ENCODE measurements around the gene ZNF154. TPM values are rescaled to one million over a fixed set of nuclear protein-coding genes. Genes with fewer than 3 reads are reported as not detected.

Gene ZNF154
- polyA plus RNA-seq, 2 of the 4 experiments (the other 2 are of a cell fraction) = not detected

DNA sequence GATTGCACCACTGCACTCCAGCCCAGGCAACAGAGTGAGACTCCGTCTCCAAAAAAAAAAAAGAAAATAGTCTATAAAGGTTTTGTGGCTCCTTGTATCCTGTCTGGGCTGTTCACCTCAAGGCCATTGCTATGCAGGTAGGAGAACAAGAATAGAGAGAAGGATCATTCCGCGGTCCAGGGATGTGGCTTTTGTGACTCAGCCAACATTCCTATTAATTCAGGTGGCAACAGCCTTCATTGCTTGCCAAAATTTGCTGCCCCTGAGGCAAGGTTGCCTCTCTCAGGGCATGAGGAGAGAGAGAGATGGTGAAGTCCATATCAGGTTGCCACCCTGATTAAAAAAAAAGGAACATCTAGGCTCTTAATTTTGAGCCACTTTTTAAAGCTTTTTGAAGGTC is 19.3 kb downstream of the ZNF154 start:
- CTCF ChIA-PET = interaction anchor here (0.7 kb wide), 1 partner anchor 526 kb away, joined by 3 read pairs; no protein-coding TSS in a partner anchor
- WGBS (ENCODE audit: missing lambda C conversion rate) = 92% methylated on average over 3 of the region's 3 CpGs
- TF ChIP-seq, protein P1, sequence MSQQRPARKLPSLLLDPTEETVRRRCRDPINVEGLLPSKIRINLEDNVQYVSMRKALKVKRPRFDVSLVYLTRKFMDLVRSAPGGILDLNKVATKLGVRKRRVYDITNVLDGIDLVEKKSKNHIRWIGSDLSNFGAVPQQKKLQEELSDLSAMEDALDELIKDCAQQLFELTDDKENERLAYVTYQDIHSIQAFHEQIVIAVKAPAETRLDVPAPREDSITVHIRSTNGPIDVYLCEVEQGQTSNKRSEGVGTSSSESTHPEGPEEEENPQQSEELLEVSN (IDR thresholded peaks at IDR 0.05; ENCODE audit: borderline replicate concordance, low read depth) = no peak
- no peak for TF ChIP-seq PHF8 (IDR thresholded peaks at IDR 0.05; ENCODE audit: borderline replicate concordance, low read depth)
- TF ChIP-seq NPAS2 (CRISPR knock-in tag; IDR thresholded peaks at IDR 0.05; ENCODE audit: borderline replicate concordance) = no peak
- TF ChIP-seq MAZ (IDR thresholded peaks at IDR 0.05; ENCODE audit: borderline replicate concordance, low read depth, low read length) = no peak
- no peak for TF ChIP-seq KDM1A (IDR thresholded peaks at IDR 0.05; ENCODE audit: low read depth)
- TF ChIP-seq NR3C1 (IDR thresholded peaks at IDR 0.05) = no peak
- no peak for TF ChIP-seq RAD21 (conservative IDR thresholded peaks at IDR 0.05 in 1 of 2, IDR thresholded peaks at IDR 0.05 in 1 of 2)
- TF ChIP-seq MAFK (IDR thresholded peaks at IDR 0.05; ENCODE audit: partially characterized antibody) = no peak
- no peak for TF ChIP-seq RCOR1 (IDR thresholded peaks at IDR 0.05; ENCODE audit: low read depth, low read length)
- TF ChIP-seq NFE2L2 (conservative IDR thresholded peaks at IDR 0.05; ENCODE audit: low read length) = no peak
- TF ChIP-seq, protein P2, sequence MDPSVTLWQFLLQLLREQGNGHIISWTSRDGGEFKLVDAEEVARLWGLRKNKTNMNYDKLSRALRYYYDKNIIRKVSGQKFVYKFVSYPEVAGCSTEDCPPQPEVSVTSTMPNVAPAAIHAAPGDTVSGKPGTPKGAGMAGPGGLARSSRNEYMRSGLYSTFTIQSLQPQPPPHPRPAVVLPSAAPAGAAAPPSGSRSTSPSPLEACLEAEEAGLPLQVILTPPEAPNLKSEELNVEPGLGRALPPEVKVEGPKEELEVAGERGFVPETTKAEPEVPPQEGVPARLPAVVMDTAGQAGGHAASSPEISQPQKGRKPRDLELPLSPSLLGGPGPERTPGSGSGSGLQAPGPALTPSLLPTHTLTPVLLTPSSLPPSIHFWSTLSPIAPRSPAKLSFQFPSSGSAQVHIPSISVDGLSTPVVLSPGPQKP (IDR thresholded peaks at IDR 0.05; ENCODE audit: low read depth, low read length) = no peak
- TF ChIP-seq CHD2 (IDR thresholded peaks at IDR 0.05; ENCODE audit: low read length, partially characterized antibody) = no peak
- TF ChIP-seq RFX5 (IDR thresholded peaks at IDR 0.05) = no peak
- TF ChIP-seq KDM5A (IDR thresholded peaks at IDR 0.05) = no peak
- TF ChIP-seq HOXA7 (CRISPR knock-in tag; IDR thresholded peaks at IDR 0.05) = no peak
- TF ChIP-seq, protein P3, sequence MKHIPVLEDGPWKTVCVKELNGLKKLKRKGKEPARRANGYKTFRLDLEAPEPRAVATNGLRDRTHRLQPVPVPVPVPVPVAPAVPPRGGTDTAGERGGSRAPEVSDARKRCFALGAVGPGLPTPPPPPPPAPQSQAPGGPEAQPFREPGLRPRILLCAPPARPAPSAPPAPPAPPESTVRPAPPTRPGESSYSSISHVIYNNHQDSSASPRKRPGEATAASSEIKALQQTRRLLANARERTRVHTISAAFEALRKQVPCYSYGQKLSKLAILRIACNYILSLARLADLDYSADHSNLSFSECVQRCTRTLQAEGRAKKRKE (CRISPR knock-in tag; IDR thresholded peaks at IDR 0.05; ENCODE audit: low read depth) = no peak
- TF ChIP-seq FOXS1 (CRISPR knock-in tag; IDR thresholded peaks at IDR 0.05) = no peak
- TF ChIP-seq FOSB (CRISPR knock-in tag; IDR thresholded peaks at IDR 0.05) = no peak
- no peak for TF ChIP-seq CBX8 (IDR thresholded peaks at IDR 0.05)
- no peak overlapping the region for H3K27ac ChIP-seq
- ATAC-seq (no peak), DNase-seq (ENCODE audit: low read depth in 1 of 2, low spot score in 1 of 2) (no peak), FAIRE-seq (no peak)
- POLR2A ChIA-PET = no interaction called here
- H3K9me3 ChIP-seq = peaks cover 100% of the 10 kb centered on the region
- H3K4me1 ChIP-seq = no peaks in the 10 kb centered on the region
- no peak overlapping the region for H3K4me3 ChIP-seq
- H3K4me2 ChIP-seq = no peak overlapping the region

DNA sequence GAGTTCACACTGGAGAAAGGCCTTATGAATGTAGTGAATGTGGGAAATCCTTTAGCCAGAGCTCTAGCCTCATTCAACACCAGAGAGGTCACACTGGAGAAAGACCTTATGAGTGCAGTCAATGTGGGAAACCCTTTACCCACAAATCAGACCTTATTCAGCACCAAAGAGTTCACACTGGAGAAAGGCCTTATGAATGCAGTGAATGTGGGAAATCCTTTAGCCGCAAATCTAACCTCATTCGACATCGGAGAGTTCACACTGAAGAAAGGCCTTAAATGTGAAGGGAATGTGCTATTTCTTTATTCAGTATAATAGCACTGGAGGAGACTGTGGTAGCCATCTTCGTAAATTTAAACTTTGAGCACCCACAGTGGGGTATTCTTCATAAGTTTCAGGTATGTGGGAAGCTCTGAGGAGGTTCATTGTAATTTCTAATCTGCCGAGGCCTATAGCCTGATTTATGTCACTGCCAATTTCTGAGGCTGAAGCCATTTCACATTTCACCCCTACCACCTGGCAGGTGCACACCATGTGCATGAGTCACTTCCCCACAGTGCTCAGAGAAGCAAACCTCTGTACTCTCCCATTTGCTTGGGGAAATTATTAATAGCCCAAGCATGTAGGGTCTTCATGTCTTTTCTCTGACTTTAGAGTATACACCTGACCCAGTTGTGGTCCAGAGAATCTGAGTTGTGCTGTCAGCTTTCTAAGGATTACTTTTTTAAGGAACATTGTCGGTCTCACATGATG is 20.8 kb downstream of the ZNF154 start:
- no peak overlapping the region for H3K27ac ChIP-seq
- H3K4me3 ChIP-seq = no peak overlapping the region; the same call in 2 of the 3 replicates
- CTCF ChIA-PET = interaction anchor here (0.6 to 1.1 kb wide), 2 partner anchors 32 to 152 kb away, joined by 3 read pairs; no protein-coding TSS in a partner anchor
- no peak for DNase-seq (ENCODE audit: low read depth in 1 of 2, low spot score in 1 of 2)
- TF ChIP-seq, protein P4, sequence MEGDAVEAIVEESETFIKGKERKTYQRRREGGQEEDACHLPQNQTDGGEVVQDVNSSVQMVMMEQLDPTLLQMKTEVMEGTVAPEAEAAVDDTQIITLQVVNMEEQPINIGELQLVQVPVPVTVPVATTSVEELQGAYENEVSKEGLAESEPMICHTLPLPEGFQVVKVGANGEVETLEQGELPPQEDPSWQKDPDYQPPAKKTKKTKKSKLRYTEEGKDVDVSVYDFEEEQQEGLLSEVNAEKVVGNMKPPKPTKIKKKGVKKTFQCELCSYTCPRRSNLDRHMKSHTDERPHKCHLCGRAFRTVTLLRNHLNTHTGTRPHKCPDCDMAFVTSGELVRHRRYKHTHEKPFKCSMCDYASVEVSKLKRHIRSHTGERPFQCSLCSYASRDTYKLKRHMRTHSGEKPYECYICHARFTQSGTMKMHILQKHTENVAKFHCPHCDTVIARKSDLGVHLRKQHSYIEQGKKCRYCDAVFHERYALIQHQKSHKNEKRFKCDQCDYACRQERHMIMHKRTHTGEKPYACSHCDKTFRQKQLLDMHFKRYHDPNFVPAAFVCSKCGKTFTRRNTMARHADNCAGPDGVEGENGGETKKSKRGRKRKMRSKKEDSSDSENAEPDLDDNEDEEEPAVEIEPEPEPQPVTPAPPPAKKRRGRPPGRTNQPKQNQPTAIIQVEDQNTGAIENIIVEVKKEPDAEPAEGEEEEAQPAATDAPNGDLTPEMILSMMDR (IDR thresholded peaks at IDR 0.05) = no peak
- TF ChIP-seq NPAS2 (CRISPR knock-in tag; IDR thresholded peaks at IDR 0.05; ENCODE audit: borderline replicate concordance) = no peak
- TF ChIP-seq ZSCAN20 (CRISPR knock-in tag; IDR thresholded peaks at IDR 0.05) = no peak
- TF ChIP-seq RAD21 (conservative IDR thresholded peaks at IDR 0.05 in 1 of 2, IDR thresholded peaks at IDR 0.05 in 1 of 2) = no peak
- TF ChIP-seq, protein P5, sequence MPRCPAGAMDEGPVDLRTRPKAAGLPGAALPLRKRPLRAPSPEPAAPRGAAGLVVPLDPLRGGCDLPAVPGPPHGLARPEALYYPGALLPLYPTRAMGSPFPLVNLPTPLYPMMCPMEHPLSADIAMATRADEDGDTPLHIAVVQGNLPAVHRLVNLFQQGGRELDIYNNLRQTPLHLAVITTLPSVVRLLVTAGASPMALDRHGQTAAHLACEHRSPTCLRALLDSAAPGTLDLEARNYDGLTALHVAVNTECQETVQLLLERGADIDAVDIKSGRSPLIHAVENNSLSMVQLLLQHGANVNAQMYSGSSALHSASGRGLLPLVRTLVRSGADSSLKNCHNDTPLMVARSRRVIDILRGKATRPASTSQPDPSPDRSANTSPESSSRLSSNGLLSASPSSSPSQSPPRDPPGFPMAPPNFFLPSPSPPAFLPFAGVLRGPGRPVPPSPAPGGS (IDR thresholded peaks at IDR 0.05) = no peak
- TF ChIP-seq GATA3 (IDR thresholded peaks at IDR 0.05; ENCODE audit: borderline replicate concordance) = no peak; the same call in 1 of the 2 replicates
- TF ChIP-seq BHLHE40 (IDR thresholded peaks at IDR 0.05; ENCODE audit: low read depth, low read length) = no peak
- TF ChIP-seq, protein P6, sequence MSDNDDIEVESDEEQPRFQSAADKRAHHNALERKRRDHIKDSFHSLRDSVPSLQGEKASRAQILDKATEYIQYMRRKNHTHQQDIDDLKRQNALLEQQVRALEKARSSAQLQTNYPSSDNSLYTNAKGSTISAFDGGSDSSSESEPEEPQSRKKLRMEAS (IDR thresholded peaks at IDR 0.05) = no peak
- TF ChIP-seq CHD2 (IDR thresholded peaks at IDR 0.05; ENCODE audit: low read length, partially characterized antibody) = no peak
- TF ChIP-seq, protein P7, sequence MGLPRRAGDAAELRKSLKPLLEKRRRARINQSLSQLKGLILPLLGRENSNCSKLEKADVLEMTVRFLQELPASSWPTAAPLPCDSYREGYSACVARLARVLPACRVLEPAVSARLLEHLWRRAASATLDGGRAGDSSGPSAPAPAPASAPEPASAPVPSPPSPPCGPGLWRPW (IDR thresholded peaks at IDR 0.05) = no peak
- TF ChIP-seq FOSB (CRISPR knock-in tag; IDR thresholded peaks at IDR 0.05) = no peak
- no peak for TF ChIP-seq TP53 (CRISPR knock-in tag; IDR thresholded peaks at IDR 0.05)
- TF ChIP-seq SMC3 (IDR thresholded peaks at IDR 0.05) = no peak
- TF ChIP-seq HOXB13 (CRISPR knock-in tag; IDR thresholded peaks at IDR 0.05; ENCODE audit: low read depth) = no peak
- no peak for TF ChIP-seq RARB (CRISPR knock-in tag; IDR thresholded peaks at IDR 0.05)
- TF ChIP-seq HDAC2 (IDR thresholded peaks at IDR 0.05) = no peak
- H3K4me1 ChIP-seq = no peaks in the 10 kb centered on the region
- no peak overlapping the region for H3K4me2 ChIP-seq
- no peak for FAIRE-seq
- H3K9me3 ChIP-seq = peaks cover 100% of the 10 kb centered on the region
- 97% methylated on average over 6 of the region's 6 CpGs for WGBS (ENCODE audit: missing lambda C conversion rate)
- POLR2A ChIA-PET = no interaction called here
- ATAC-seq = no peak

Measured in A549 (cell line).